Measurements from ENCODE around the gene ZNF532.

ZNF532 gene

DNA sequence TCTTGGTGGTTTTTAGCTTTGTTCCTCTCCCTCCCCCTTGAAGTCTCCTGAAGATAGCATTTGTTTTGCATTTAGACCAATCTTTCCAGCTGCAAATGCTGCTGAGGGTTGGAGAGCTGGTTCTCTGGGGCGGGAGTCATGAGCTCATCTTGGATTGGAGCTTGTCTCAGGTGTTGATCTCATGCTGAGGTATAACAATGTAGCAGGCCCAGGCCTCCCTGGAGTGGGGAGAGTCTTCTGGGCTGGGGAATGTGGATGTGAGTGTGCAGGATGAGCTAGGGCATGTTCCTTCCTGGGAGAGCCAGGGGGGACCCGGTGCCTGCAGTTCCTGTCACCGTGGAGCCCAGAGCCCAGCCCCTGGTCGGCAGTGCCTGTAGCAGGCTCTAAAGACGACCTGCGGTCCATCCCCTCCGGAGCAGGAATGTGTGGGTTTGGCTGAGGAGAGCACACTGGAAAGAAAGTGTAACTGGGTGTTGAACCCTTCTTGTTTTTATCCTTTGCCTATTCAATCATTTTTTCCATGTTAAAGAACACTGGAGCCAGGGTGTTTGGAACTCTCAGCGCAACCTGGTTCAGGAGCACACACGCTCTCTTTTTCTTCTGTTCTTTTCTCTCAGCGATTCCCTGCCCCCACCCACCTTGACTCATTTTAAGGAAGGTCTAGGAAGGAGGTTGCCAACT, 2.7 kb downstream of the ZNF532 start:
- DNase-seq: peak in 13 of 51 donors; percentile 10 to 61 (median 23)

DNA sequence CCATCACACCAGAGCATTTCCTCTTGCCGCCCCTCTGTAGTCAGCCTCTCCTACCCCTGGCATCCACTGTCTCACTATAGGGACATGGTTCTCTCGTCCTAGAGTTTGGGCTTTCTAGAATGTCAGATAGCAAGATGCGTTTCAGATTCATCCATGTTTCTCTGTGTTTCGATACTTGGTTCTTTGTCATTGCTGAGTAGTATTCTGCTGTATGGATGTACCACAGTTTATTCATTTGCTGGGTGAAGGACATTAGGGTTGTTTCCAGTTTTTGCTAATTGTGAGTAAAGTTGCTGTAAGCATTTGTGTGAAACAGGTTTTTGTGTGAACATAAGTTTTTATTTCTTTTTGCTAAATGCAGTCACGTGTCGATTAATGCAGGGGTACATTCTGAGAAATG, 3.8 kb downstream of the ZNF532 start:
- no peak for DNase-seq

DNA sequence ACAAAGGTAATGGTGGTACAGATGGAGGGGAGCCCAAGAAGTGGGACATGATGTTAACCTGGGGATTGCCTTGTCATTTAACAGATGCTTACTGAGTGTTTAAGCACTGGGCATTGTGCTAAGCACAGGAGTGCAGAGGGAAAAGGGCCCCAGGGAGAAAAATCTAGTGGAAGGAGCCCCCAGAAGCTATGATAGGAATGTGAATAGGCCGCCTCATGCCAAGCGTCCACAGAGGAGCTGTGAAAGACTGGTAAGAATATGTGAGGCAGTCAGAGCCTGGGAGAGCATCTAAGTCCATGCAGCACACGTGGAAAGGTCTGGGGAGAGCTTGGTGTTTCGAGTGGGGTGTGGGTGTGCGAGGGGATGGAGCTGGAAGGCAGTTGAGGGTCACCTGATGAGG, 5.5 kb downstream of the ZNF532 start:
- DNase-seq: no peak

DNA sequence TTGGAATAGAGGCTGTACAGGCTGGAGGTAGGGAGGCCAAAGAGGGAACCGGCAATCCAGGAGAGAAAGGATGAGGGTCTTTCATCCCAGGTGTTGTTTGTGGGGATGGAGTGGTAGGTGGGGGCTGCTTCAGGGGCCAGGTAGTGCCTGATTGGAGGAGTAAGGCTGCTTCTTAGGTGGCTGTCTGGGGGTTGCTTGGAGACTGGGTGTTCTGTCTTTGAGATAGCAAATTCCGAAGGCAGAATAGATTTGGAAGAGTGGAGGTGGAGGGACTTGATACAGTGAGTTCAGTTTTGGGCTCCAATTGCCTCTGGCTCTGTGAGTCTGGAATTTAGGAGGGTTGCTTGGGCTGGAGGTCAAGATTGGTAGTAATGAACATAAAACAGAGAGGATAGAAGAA, 5.9 kb downstream of the ZNF532 start:
- DNase-seq: peak in 1 of 51 donors; percentile 12

DNA sequence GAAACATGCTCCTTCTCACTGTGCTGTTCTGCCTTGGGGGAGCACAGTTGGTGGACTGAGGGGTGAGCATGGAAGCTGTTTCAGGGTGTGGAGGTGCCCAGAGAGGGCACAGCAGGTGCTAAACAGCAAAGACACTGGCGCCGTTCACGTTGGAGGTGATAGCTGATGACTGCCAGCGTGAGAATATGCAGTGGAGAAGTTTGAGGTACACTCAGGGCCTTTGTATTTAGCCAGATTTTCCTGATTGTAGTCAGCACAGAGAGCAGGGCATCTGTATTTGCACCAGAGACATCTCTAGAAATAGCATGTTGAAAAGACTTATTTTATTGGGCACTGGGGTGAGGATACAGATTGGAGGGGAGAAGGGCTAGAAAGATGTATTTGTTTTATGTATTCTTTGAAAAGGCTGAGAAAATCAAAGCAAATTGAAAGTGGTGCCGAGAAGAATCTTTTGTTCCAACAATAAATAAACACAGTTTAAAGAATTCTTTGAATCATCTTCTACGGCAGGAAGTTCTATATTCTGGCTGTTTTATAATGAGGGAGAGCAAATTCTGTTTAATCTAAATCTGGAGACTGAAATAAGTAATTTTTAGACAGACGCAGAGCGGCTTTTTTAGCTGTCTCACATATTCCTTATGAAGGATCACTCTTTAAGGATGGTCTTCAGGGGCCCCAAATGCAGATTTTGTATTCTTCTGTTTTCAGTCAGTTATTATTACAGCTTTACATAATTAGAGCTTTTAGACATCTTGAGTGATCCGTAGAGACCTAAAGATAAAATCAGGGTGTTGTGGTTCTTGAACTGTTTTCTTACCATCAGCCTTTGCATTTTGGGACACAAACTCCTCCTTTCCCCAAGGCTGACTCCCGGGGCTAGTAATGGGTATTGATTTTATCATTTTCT, 7.1 kb downstream of the ZNF532 start:
- DNase-seq: peak in 2 of 51 donors; percentile 33 to 42

DNA sequence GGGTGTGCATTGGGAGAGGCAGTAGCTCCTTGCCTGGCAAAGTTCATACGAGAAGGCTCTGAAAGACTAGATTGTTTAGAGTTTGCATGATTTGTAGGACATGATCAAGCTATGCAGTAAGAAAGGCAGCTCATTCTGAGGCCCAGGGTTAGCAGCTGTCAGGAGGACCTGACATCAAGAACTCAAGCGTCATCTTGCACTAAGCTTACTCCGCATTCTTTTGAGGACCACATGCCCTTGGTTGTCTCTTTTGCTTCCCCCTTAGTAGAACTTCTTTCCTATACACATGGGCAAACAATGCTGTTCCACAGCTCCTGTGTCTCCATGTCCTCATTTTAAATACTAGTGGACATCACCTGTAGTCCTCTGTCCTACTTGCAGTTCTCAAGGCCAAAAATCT, 14.0 kb downstream of the ZNF532 start:
- no peak for DNase-seq

DNA sequence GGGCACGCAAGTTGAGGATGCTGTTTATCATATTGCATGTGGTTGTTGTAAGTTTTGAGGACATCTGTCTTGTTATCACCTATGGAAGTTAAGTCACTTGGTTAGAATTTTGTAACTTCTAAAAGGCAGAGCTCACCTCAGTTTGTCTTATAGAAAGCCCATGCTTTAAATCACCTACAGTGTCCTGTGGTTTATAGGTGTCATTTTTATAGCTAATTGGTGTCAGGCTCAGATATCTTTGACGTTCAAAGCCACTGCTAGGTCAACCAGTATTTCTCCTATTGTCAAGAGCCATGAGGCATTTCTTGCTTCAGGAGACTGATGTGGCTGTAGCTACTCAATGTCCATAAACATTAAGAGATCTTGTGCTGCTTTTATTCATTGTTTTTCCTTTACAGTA, 16.8 kb downstream of the ZNF532 start:
- no peak for DNase-seq

DNA sequence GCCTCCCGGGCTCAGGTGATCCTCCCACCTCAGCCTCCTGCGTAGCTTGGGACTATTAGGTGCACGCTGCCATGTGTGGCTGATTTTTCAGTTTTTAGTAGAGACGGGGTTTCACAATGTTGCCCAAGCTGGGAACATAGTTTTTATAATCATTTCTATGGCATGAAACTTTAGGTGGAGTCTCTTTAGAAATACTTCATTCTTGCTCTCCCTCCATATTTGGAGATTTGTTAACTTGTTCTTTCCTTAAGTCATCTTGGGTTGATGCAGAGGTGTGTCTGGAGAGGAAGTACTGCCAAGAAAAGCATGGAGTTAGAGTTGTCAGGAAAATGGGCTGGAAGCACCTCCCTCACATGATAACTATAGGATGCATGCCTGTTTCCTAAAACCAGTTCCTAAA, 17.4 kb downstream of the ZNF532 start:
- no peak for DNase-seq

DNA sequence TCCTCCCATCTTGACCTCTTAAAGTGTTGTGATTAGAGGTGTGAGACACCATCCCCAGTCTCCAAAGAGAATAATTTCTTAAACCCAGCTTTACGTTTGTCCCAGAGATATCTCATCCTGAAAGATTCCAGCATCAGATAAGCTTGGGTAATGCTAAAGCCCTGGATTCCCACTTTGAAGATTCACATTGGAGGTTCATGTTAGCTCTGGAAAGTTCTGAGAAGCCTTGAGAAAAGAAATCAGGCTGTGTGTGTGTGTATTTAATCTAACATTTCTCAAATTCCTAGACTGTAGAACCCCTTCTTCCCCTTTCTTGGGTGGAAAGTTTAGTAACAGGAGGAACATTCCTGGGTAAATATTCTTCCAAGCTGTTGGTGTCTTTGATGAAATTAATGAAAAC, 18.0 kb downstream of the ZNF532 start:
- DNase-seq: no peak

DNA sequence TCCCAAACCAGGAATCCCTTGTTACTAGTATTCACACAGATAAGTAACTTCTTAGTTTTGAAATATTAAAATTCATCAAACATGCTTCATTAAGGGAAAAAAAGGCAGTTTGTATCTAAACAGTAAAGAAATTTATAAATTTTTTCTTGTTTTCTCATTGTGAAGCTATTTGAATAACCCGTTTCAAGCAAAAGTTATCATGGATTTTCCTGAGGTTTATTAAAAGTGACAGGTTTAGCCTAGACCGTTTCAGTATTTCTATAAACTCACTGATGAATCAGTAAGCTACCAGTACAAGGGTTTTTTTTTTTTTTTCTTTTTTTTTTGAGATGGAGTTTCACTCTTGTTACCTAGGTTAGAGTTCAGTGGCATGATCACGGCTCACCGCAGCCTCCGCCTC, 20.0 kb downstream of the ZNF532 start:
- no peak for DNase-seq

DNA sequence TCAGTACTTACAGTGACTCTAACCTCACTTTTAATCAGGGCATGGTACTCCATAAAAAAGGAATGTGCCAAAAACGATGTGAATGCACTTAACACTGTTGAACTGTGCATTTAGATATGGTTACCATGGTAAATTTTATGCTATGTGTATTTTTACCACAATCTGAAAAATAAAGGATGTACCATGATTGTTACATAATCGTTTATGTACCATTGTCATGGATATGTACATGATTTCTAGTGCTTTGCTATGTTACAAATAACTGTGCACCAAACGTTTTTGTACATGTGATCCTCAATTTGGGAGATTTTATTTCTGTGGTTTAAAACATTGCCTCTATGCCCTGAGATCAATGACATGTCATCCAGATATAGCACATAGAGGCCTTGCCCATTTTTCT, 21.8 kb downstream of the ZNF532 start:
- no peak for DNase-seq

DNA sequence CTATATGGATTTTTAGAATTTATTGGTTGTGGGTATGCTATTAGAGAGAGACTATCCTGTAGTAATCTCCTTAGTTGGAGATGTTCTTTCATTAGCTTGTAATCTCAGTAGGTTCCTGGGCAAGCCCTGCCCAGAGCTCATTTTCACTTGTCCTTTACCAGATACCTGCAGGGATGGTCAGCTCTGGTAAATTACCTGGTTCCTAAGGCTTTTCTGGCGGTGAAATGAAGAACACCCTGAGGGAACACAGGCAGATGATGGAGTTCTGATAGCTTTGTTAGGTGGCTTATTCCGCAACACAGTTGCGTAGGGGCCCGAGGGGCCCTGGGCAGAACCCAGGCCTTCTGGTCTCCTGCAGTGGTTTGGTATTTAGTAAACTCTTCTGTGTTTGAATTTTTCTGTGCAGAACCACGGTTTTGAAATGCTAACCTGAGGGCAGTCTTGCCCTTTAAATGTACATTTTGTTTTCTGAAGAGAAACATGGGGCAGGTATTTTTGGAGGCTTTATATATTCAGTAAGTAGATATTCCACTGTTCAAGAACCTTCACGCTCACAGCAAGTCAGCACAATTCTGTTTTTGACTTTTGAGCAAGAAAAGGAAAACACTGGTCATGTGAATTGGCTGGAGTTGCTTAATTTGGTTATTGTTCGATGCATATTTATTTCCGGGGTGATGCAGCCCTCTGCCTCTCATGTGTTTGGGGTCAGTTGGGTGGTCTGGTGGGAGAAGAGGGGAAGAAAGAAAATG, 22.4 kb downstream of the ZNF532 start:
- DNase-seq: peak in 1 of 51 donors; percentile 58

DNA sequence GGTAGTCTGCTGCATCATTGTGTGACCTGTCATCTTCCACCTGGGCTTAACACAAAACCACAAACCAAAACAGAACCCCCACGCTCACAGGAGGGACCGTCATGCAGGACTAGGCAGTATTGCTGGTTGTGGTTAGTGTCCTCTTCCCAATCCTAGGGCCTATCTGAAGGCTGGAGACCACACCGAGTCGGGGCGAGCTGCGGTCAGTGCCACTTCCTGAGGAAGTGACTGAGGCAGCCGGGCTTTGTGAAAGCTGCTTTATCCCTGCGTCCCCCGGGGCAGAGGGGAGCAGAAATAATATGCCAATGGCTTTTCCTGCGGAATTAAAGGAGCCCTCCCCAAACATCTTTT, 22.9 kb downstream of the ZNF532 start:
- peak in 35 of 51 donors; percentile 10 to 62 (median 30) for DNase-seq

DNA sequence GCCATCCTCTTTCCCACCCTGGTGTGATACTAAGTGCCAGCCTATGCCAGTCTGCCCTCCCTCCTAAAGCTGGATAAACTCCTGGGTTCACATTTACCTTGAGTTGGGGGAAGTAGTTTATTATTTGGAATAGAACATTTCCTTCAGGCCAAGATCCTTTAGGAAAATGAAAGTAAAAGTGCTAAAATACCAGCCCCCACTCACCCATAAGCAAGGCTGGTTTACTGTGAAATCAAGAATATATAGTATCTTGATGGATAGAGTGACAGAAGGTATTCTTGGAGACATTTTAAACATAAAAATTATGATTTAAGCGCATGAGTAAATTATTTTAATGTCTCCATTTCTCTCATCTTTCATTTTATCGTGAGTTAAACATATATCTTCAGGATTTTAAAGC, 27.1 kb downstream of the ZNF532 start:
- no peak for DNase-seq

DNA sequence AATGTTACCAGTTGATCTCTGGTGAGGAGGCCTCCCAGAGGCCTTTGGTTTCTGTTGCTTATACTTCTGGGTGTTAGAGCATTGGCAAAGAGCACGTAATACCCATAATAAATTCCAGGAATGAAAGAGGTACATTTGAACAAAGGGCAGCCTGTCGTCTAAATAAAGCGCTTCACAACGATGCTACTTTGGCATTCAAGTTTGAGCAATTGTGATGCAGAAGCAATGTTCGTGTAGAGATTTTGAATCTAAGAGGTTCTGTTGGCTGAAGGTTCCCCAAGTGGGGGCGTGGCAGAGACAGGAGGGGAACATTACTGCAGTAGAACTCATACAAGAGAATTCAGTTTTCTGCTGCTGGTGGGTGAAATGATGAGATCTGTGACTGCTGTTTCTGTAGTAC, 27.8 kb downstream of the ZNF532 start:
- peak in 5 of 51 donors; percentile 12 to 22 (median 19) for DNase-seq

DNA sequence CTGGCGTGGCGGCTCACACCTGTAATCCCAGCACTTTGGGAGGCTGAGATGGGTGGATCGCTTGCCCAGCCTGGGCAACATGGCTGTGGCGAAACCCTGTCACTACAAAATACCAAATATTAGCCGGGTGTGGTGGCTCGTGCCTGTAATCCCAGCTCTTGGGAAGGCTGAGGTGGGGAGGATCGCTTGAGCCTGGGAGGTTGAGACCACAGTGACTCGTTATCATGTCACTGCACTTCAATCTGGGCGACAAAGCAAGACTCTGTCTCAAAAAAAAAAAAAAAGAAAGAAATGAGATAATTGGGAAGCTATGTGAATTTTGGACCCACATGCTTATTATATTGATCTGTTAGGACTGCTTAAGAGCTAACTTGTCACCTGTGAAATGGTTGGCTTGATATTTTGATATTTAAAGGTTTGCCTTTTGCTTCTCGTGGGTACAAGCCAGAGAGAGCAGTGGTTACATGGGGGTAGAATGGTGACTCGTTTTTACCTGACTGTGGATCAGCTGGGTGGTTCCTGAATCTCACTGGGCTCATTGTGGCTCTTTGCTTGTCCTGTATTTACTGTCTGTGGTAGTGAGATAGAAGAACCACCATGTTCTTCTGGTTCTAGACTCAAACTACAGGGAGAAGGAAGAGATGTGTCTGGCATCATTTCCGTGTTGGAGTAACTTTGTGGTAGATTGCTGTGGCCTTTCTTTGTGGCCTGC, 28.9 kb downstream of the ZNF532 start:
- no peak for DNase-seq

DNA sequence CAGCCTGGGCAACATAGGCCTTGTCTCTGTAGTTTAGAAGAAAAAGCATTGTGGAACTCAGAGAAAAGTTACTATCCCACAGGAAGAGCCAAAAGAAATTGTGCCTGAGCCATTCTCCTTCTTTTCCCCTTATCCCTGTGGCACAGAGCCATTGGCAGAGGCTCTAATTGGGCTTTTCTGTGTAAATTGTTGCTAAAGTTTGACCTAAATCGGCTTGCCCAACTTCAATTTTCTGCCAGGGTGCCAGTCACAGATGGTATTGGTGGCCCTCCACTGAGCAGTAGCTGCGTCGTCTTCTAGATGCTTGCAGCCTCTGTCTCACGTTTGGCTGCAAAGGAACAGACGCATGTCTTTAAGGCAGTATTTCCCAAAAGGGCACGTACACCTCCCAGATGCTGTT, 30.3 kb downstream of the ZNF532 start:
- DNase-seq: peak in 25 of 51 donors; percentile 7 to 70 (median 32)

DNA sequence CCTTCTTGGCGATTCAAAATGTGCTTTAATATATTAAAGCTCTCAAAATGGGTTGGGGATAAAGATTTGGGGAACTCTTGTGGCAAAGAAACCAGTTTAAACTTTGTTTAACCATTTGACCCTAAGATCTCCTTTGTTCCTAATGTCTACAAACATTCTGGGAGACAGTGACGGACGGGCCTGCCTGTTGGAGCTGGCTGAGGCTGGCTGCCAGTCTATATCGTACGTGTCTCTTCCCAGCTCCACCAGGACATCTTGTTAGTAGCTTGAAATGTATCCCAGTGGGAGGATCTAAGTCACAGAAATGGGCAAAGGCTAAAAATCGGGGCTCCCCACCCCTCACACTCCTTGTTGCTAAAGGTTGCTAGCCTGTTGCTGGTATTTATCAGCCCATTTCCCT, 30.7 kb downstream of the ZNF532 start:
- no peak for DNase-seq

DNA sequence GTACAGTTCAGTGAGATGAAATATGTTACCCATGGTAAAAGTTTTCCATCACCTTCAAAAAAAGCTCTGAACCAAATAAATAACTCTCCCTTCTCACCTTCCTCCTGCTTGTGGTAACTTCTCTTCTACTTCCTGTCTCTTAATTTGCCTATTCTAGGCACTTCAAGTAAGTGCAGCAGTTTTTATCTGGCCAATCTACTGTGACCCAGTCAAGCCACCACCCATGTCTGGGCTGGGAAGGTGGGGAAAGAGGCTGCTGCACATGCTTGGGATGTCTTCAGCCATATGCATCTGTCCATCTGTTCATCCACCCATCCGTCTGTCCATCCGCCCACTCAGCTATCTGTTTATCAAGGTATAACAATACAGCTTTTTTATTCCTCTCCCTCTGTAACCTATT, 31.6 kb downstream of the ZNF532 start:
- no peak for DNase-seq

DNA sequence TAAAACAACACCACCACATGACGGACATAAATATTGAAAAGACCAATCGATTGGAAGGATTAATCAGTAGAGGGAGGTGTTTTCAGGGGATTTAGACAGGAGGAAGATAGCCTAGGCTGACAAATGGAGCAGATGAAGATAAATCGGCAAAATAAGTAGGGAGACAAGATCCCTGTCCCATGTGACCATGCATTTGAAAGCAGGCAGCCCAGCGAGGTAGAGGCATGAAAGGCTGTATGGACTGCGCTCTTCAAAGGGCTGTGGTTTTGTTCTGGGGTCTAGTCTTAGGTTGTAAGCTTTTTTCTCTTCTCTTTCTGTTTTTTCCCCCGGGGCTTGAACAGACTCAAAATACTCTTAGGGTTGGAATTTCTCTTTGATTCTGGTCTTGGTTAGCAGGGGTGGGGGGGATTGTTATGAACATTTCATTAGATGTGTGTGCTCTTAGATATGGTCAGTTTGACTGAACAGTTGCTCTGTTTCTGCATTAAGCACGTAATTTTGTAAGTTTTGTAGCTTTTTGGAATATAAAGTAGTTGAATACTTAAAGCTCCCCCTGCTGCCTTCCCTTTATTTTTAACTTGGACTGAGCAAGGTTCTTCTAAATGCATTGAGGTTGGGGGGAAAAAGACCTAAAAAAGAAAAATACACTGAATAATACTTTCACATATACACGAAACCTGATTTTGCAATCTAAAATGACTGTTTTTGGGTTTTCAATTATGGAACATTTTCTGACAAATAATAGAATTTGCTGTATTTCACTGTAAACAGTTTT, 32.2 kb downstream of the ZNF532 start:
- DNase-seq: no peak
